Panc1 (cell line): ENCODE measurements around the gene MORC3.
"Not testable (repeated sequence)": the region's sequence is repeated elsewhere in the genome, so short reads cannot be mapped to it uniquely, and the experiment has no call there.

Source experiments
- CTCF ChIP-seq: fragments of 450-650 bp; IDR thresholded peaks from 2 replicates; pipeline ENCODE4 v1.5.1; 2017; ENCODE audit warnings: mild to moderate bottlenecking
- POLR2AphosphoS5 ChIP-seq: IDR thresholded peaks from 2 replicates; pipeline ENCODE4 v1.6.1; 2012; ENCODE audit warnings: mild to moderate bottlenecking, low read depth, low read length, moderate library complexity
- REST ChIP-seq, 2 experiments: IDR thresholded peaks; 2 replicates each; pipeline ENCODE4 v1.6.1; 2011 to 2012; ENCODE audit warnings: low read depth in 2 of 2, control low read depth in 1 of 2, low read length in 1 of 2, mild to moderate bottlenecking in 1 of 2, moderate library complexity in 1 of 2; ENCODE audit not compliant: insufficient read depth in 1 of 2
- SIN3A ChIP-seq: IDR thresholded peaks from 2 replicates; pipeline ENCODE4 v1.6.1; 2012; ENCODE audit warnings: low read depth, mild to moderate bottlenecking, low read length, moderate library complexity, borderline replicate concordance; ENCODE audit not compliant: insufficient read depth
- TCF7L2 ChIP-seq: IDR thresholded peaks from 2 replicates; pipeline ENCODE4 v1.6.1; 2011; ENCODE audit warnings: mild to moderate bottlenecking, low read depth, low read length, inconsistent platforms

GRCh38 chr21:36319406-36319766 is 611 bp upstream of the MORC3 start:
- not testable (repeated sequence) for TF ChIP-seq REST (IDR thresholded peaks at IDR 0.05; ENCODE audit: insufficient read depth in 1 of 2, low read depth in 2 of 2, low read length in 1 of 2); TCF7L2; CTCF; POLR2AphosphoS5; SIN3A
